ENCODE results near the gene PRKAG2.

GRCh38 chr7:151512353-151512752 lies 364.6 kb downstream of the PRKAG2 start:
- TF ChIP-seq POLR2A (IDR thresholded peaks at IDR 0.05) (no peak), CTCF (IDR thresholded peaks at IDR 0.05) (no peak)

All from Peyer's patch (tissue), 4 donors.